Retina (tissue), 1 donor: ENCODE measurements around the gene CLOCK.
"Not testable (repeated sequence)": the region's sequence is repeated elsewhere in the genome, so short reads cannot be mapped to it uniquely, and the experiment has no call there.

Experiments
- DNase-seq: peaks from one replicate; pipeline ENCODE4 v3.0.0-alpha.2; 2016

CLOCK gene

GRCh38 chr4:55546756-55547465 lies at the start of gene CLOCK:
Gene CLOCK (minus strand): TSS chr4:55546909. CDS start chr4:55482785, 64,124 bp downstream.
- DNase-seq: peak; percentile 99

- DNase-seq: no peak
Observed at GRCh38 chr4:55592014-55592413, 45.3 kb upstream of the CLOCK start, which contains the start of gene PDCL2. Gene PDCL2 (minus strand): TSS chr4:55592245. CDS start chr4:55592109, 136 bp downstream.

- DNase-seq: no peak
Observed at GRCh38 chr4:55588160-55588559, 41.5 kb upstream of the CLOCK start.

GRCh38 chr4:55582773-55583172 lies 36.1 kb upstream of the CLOCK start:
- not testable (repeated sequence) for DNase-seq

GRCh38 chr4:55578341-55579010 lies 31.8 kb upstream of the CLOCK start:
- no peak for DNase-seq

- DNase-seq: no peak
Observed at GRCh38 chr4:55575513-55575912, 28.8 kb upstream of the CLOCK start.

- no peak for DNase-seq
Observed at GRCh38 chr4:55574252-55574651, 27.5 kb upstream of the CLOCK start.

GRCh38 chr4:55571806-55572205 lies 25.1 kb upstream of the CLOCK start:
- DNase-seq: no peak

GRCh38 chr4:55568905-55569504 lies 22.3 kb upstream of the CLOCK start:
- no peak for DNase-seq

- DNase-seq: no peak
Observed at GRCh38 chr4:55561889-55562288, 15.2 kb upstream of the CLOCK start.

GRCh38 chr4:55560096-55560495 lies 13.4 kb upstream of the CLOCK start:
- DNase-seq: no peak

- no peak for DNase-seq
Observed at GRCh38 chr4:55554453-55555030, 7.8 kb upstream of the CLOCK start.

- no peak for DNase-seq
Observed at GRCh38 chr4:55553441-55554201, 6.9 kb upstream of the CLOCK start.

- not testable (repeated sequence) for DNase-seq
Observed at GRCh38 chr4:55551964-55552363, 5.3 kb upstream of the CLOCK start.

- DNase-seq: no peak
Observed at GRCh38 chr4:55549888-55550287, 3.2 kb upstream of the CLOCK start.

- DNase-seq: no peak
Observed at GRCh38 chr4:55547918-55548317, 1.2 kb upstream of the CLOCK start.

GRCh38 chr4:55547466-55547770 lies 709 bp upstream of the CLOCK start:
- no peak for DNase-seq

GRCh38 chr4:55546506-55546755 lies 278 bp downstream of the CLOCK start:
- DNase-seq: no peak

- DNase-seq: peak; percentile 90
Observed at GRCh38 chr4:55545641-55546505, 836 bp downstream of the CLOCK start.

GRCh38 chr4:55545151-55545550 lies 1.6 kb downstream of the CLOCK start:
- no peak for DNase-seq

GRCh38 chr4:55543858-55544257 lies 2.9 kb downstream of the CLOCK start:
- no peak for DNase-seq

GRCh38 chr4:55540271-55540670 lies 6.4 kb downstream of the CLOCK start:
- DNase-seq: no peak
